ENCODE measurements around the gene MAP3K5. TPM values are rescaled to one million over a fixed set of nuclear protein-coding genes. Genes with fewer than 3 reads are reported as not detected.

Gene MAP3K5
- total and polyA plus RNA-seq, 9 of the 15 experiments (the other 6 are each of a cell fraction or from before 2014, with no cell fraction given) = 2.2 to 13.0 (median 9.9) TPM

DNA sequence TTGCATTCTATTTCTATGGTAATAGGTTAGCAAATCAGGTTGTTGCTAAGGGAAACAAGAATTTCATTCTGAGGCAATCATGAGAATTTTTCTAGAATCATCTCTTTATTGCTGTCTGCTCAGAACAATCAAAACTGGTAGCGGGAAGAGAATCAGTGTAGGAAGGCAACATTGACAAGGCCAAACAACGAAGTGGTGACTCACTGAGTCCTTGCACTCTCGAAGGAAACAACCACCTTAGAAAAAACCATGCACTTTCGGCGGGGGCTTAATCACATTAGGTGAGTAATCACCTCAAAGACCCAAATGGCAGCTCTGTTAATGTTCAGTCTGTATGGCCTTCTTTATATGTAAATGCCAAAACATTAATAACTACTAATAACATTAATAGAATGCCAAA, 163.3 kb downstream of the MAP3K5 start:
- no peak for FAIRE-seq
- Histone ChIP-seq H3K79me2 (ENCODE audit: control insufficient read depth, insufficient read depth, low read length) (no peaks in the 10 kb centered on the region), H3K27me3 (ENCODE audit: control insufficient read depth in 2 of 2, insufficient read depth in 2 of 2, low read length in 2 of 2) (no peaks in the 10 kb centered on the region), H3K27ac (ENCODE audit: extremely low read depth, low read depth, low read length) (no peak overlapping the region), H2AFZ (ENCODE audit: low read depth, low read length) (no peak overlapping the region), H3K4me2 (ENCODE audit: insufficient read depth, low read length) (no peak overlapping the region), H3K4me1 (replicated peaks in 1 of 2; ENCODE audit: control insufficient read depth in 2 of 2, insufficient read depth in 2 of 2, low read length in 2 of 2) (no peaks in the 10 kb centered on the region), H3K9me1 (ENCODE audit: control insufficient read depth, insufficient read depth, low read length) (no peaks in the 10 kb centered on the region), H3K36me3 (ENCODE audit: control insufficient read depth, insufficient read depth, low read length) (peaks cover 7% of the 10 kb centered on the region; the same call in 1 of the 3 replicates), H3K9me3 (replicated peaks; ENCODE audit: control insufficient read depth, insufficient read depth, low read depth, low read length) (no peaks in the 10 kb centered on the region), H4K20me1 (replicated peaks; ENCODE audit: control insufficient read depth, insufficient read depth, low read length) (no peaks in the 10 kb centered on the region), H3K4me3 (no peak overlapping the region), H3K9ac (ENCODE audit: insufficient read depth in 1 of 2, low read depth in 2 of 2, low read length in 2 of 2) (no peak overlapping the region)
- 52% methylated on average over 5 of the region's 5 CpGs for WGBS (ENCODE audit: insufficient coverage, low coverage, missing lambda C conversion rate)
- CTCF ChIA-PET (ENCODE audit: low intra/inter-chr PET ratio) = no interaction called here
- intact Hi-C loops (cut with micrococcal nuclease) = no loop called here
- no TSS peak for BruUV-seq (replicated peaks)
- ATAC-seq = no peak
- in situ Hi-C loops (cut with MboI) = no loop called here
- TF ChIP-seq, protein P1, sequence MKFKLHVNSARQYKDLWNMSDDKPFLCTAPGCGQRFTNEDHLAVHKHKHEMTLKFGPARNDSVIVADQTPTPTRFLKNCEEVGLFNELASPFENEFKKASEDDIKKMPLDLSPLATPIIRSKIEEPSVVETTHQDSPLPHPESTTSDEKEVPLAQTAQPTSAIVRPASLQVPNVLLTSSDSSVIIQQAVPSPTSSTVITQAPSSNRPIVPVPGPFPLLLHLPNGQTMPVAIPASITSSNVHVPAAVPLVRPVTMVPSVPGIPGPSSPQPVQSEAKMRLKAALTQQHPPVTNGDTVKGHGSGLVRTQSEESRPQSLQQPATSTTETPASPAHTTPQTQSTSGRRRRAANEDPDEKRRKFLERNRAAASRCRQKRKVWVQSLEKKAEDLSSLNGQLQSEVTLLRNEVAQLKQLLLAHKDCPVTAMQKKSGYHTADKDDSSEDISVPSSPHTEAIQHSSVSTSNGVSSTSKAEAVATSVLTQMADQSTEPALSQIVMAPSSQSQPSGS (CRISPR knock-in tag; IDR thresholded peaks at IDR 0.05) = no peak
- TF ChIP-seq, protein P2, sequence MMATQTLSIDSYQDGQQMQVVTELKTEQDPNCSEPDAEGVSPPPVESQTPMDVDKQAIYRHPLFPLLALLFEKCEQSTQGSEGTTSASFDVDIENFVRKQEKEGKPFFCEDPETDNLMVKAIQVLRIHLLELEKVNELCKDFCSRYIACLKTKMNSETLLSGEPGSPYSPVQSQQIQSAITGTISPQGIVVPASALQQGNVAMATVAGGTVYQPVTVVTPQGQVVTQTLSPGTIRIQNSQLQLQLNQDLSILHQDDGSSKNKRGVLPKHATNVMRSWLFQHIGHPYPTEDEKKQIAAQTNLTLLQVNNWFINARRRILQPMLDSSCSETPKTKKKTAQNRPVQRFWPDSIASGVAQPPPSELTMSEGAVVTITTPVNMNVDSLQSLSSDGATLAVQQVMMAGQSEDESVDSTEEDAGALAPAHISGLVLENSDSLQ (IDR thresholded peaks at IDR 0.05) = no peak
- TF ChIP-seq GATAD2A (IDR thresholded peaks at IDR 0.05) (no peak), BACH1 (tag; IDR thresholded peaks at IDR 0.05) (no peak), TAF7 (tag; IDR thresholded peaks at IDR 0.05) (no peak), ZNF121 (CRISPR knock-in tag; conservative IDR thresholded peaks at IDR 0.05) (no peak), ADNP (tag; IDR thresholded peaks at IDR 0.05) (no peak)
- DNase-seq (ENCODE audit: extremely low read depth in 1 of 4, low spot score in 3 of 4) = no peak
- POLR2A ChIA-PET = no interaction called here
